ENCODE data around the gene HYAL3. TPM values are rescaled to one million over a fixed set of nuclear protein-coding genes. Genes with fewer than 3 reads are reported as not detected.

The HYAL3 gene
- total and polyA plus RNA-seq, 2 of the 13 experiments (the other 11 are each of a cell fraction or from before 2014, with no cell fraction given), result 5.5 to 10.4 TPM

GRCh38 chr3:50298836-50299637, at the start of gene HYAL3, which contains the start of gene NAA80 (continued):
- TF ChIP-seq ZNF281 (CRISPR knock-in tag; IDR thresholded peaks at IDR 0.05; ENCODE audit: borderline replicate concordance) (peak; percentile 4; the same call in 1 of the 2 replicates), ZNF577 (CRISPR knock-in tag; IDR thresholded peaks at IDR 0.05; ENCODE audit: borderline replicate concordance, low read depth) (no peak), FOXP1 (IDR thresholded peaks at IDR 0.05) (no peak), FOXP1 (CRISPR knock-in tag; IDR thresholded peaks at IDR 0.05) (0 out of 2 replicates have a peak, but pooled peaks have one; percentile 23), ZBTB46 (CRISPR knock-in tag; IDR thresholded peaks at IDR 0.05; ENCODE audit: borderline replicate concordance) (no peak), RCOR2 (CRISPR knock-in tag; IDR thresholded peaks at IDR 0.05) (no peak), ZBTB8A (CRISPR knock-in tag; IDR thresholded peaks at IDR 0.05; ENCODE audit: borderline replicate concordance, low read depth) (no peak), ZFP1 (CRISPR knock-in tag; IDR thresholded peaks at IDR 0.05) (0 out of 2 replicates have a peak, but pooled peaks have one; percentile 18), ZC3H4 (CRISPR knock-in tag; IDR thresholded peaks at IDR 0.05; ENCODE audit: borderline replicate concordance) (no peak; the same call in 1 of the 2 replicates), EEA1 (CRISPR knock-in tag; IDR thresholded peaks at IDR 0.05; ENCODE audit: borderline replicate concordance) (no peak), CENPBD1 (CRISPR knock-in tag; IDR thresholded peaks at IDR 0.05; ENCODE audit: borderline replicate concordance, low read depth) (0 out of 2 replicates have a peak, but pooled peaks have one; percentile 32), THAP11 (CRISPR knock-in tag; IDR thresholded peaks at IDR 0.05) (peak; percentile 79), MEIS1 (CRISPR knock-in tag; IDR thresholded peaks at IDR 0.05; ENCODE audit: borderline replicate concordance) (peak; percentile 76; the same call in 1 of the 2 replicates), SMAD1 (CRISPR knock-in tag; IDR thresholded peaks at IDR 0.05; ENCODE audit: borderline replicate concordance, low read depth) (0 out of 2 replicates have a peak, but pooled peaks have one; percentile 28), HMG20B (CRISPR knock-in tag; conservative IDR thresholded peaks at IDR 0.05) (no peak), MTA1 (CRISPR knock-in tag; IDR thresholded peaks at IDR 0.05; ENCODE audit: borderline replicate concordance) (0 out of 2 replicates have a peak, but pooled peaks have one; percentile 57), ZNF24 (IDR thresholded peaks at IDR 0.05) (0 out of 2 replicates have a peak, but pooled peaks have one; percentile 67), ZSCAN25 (CRISPR knock-in tag; IDR thresholded peaks at IDR 0.05) (peak; percentile 23; the same call in 1 of the 2 replicates), MAFK (conservative IDR thresholded peaks at IDR 0.05 in 1 of 2, IDR thresholded peaks at IDR 0.05 in 1 of 2; ENCODE audit: low read length in 2 of 2) (no peak), ZFP91 (CRISPR knock-in tag; IDR thresholded peaks at IDR 0.05; ENCODE audit: borderline replicate concordance) (peak; percentile 93), SP5 (CRISPR knock-in tag; IDR thresholded peaks at IDR 0.05; ENCODE audit: borderline replicate concordance, low read depth) (peak; percentile 72), ZSCAN22 (CRISPR knock-in tag; IDR thresholded peaks at IDR 0.05) (no peak)
